GM18498 (cell line): ENCODE measurements around the gene STEAP3.

Experiments used
- ATAC-seq: cut with Tn5 transposase; IDR thresholded peaks from one replicate; pipeline ENCODE4 v1.9.1; 2021; ENCODE audit warnings: mild to moderate bottlenecking, moderate library complexity; ENCODE audit not compliant: unreplicated experiment

STEAP3 gene

GRCh38 chr2:119290859-119291587, 67.4 kb downstream of the STEAP3 start:
- no peak for ATAC-seq

DNA sequence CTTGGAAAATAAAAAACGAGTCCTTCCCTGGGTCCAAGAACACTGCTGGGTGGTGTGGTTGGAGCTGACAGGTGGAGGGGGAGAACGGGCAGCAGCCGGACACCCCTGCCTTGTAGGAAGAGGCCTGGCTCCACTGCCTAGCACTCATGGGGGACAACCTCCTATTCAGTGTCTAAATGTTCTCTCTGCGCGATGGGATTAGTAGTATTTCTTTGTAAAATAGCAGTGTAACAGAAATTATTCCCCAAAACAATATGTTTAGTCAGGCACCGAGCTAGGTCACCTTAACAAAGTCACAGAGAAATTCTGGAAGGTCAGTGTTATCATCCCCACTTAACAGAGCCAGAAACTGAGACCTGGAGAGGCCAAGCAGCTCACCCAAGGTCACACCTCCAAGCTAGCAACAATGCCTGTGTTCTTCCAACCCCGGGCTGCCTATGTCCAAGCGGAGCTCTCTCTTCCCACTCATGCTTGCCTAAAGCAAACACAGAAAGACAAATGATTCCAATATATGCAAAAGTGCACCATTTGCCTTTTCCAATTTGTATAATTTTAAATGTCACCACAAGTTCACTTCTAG, 68.0 kb downstream of the STEAP3 start:
- no peak for ATAC-seq

- ATAC-seq = no peak
These were observed 68.6 kb downstream of the STEAP3 start for GRCh38 chr2:119292226-119292625.

DNA sequence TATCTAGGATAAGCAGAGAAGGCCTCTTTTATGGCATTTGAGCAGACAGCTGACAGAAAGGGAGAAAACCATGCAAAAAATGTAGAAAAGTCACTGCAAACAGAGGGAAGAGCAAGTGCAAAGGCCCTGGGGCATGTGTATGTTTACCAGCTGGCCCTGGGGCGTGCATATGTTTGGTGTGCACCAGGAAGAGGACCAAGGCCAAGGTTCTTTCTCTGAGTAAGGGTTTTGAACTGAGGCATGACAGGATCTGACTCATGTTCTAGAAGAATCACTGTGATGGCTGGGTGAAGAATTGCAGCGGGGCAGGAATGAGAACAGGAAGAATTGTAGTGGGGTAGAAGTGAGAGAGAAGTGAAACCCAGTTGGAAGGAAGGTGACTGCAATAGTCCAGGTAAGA, 69.6 kb downstream of the STEAP3 start:
- no peak for ATAC-seq

GRCh38 chr2:119293900-119294299, 70.3 kb downstream of the STEAP3 start:
- ATAC-seq = no peak

GRCh38 chr2:119294671-119295070, 71.0 kb downstream of the STEAP3 start:
- no peak for ATAC-seq

GRCh38 chr2:119295688-119296375, 72.2 kb downstream of the STEAP3 start:
- no peak for ATAC-seq

DNA sequence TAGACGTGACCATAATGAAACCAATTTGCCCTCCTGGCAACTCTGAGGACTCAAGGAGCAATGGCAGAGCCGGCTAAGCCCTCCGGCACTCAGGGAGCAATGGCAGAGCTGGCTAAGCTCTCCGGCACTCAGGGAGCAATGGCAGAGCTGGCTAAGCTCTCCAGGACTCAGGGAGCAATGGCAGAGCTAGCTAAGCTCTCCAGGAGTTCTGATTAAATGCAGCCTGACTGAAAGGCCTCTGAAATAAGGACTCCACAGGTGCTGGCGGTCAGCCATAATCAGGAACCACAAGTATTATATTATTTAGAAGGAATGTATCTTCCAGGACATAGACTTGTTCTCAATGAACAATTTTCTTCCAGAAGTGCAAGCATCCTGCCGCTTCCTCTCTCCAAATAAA, 77.8 kb downstream of the STEAP3 start:
- no peak for ATAC-seq

- no peak for ATAC-seq
These were observed 81.2 kb downstream of the STEAP3 start for GRCh38 chr2:119304847-119305246.

DNA sequence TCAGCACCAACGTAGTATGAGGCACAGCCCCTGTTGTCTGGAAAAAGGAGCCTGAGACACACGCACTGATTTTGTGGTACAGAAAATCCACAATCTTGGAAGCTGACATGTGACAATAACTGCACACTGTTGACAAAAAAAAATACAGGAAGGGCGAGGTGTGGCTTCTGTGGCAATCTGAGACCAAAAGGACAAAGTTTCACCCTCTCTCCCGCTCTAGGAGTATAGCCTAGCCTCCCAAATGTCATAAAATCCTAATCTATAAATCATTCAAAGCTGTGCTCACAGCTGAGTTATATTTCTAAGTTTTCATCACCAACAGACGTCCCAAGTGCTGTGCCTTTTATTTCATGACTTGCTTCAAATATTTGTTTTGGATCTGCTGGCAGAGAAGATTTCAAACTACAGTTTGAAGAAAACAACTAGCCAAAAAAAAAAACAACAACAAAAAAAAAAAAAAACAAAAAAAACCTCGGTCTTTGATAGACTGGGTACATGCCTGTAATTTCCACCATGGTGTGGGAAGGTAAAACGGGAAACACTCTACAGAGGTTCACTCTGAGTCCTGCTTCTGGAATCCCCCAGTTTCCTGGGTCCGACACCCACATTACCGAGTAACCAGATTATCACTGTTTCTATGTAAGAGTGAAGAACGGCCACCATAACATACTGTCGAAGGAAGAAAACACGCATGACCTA, 82.0 kb downstream of the STEAP3 start:
- ATAC-seq = no peak

- no peak for ATAC-seq
These were observed 82.6 kb downstream of the STEAP3 start for GRCh38 chr2:119306196-119306590.

DNA sequence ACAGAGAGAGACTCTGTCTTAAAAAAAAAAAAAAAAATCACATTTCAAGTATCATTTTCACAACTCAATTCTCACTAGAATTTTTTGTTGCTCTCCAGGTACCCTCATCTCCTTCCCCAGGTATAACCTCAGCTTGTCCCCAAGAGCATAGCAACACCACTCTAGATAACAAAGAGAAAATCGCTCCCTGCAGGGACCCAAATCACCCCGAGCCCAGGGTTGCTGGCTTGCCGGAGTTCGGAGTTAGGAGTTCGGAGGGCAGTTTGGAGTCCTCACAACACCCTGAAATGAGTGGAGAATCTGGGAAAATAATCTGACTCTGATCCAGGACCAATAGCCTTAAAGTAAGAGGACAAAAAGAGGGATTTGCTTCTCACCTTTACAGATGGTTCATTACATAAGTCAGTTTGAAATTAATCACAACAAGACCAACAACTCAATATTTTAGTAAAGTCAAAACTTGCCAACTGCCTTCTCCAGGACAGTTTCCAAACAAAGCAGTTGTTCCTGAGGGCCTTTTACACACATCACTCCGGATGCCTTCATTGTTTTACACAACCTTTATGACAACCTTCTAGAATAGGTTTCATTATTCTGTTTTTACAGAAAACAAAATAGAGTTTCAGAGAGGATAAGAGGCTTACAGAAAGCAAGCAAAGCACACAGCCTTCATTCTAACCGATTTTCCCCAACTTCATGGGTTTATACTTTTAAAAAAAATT, 83.9 kb downstream of the STEAP3 start:
- ATAC-seq = no peak

DNA sequence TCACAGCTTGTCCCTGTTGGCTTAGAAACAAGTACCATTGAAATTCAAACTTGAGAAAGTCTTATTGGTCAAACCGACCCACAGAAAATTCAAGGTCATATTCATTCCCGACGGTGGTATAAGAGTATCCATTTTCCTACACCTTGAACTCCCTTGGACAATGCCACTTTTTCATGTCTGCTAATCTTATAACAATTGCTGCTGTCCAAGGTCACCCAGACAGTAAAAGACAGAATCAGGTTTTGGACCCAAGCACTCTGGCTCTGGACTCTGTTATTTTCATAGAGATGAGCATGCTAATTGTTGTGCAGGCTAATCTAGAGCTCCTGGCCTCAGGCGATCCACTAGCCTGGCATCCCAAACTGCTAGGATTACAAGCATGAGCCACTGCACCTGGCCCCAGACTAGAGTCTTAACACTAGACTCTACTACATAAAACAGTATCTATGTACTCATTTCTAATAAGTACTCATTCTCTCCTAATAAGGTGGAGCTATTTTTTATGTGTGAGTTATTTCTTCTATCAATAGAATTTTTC, 85.2 kb downstream of the STEAP3 start:
- ATAC-seq = no peak

GRCh38 chr2:119311371-119311770, 87.7 kb downstream of the STEAP3 start:
- no peak for ATAC-seq

DNA sequence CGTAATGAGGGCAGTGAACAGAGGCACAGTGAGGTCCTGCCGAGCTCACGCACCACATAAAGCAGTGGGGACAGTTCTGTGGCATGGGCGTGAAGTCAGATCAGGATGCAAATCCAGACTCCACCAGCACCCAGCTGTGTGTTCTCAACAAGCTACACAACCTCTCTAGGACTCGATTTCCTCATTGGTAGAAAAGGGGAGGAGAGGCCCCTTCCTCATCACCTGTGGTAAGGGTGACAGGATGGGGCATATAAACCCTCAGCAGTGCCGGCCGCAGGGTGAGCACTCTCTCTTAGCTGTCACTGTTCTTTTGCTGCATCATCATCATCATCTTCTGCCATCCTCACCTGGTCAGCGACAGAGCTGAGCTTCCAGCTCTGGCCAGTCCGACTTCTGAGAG, 88.2 kb downstream of the STEAP3 start:
- ATAC-seq = no peak
